Bronchial epithelial cell (primary cell): ENCODE results near the gene GOLGA5. TPM values are rescaled to one million over a fixed set of nuclear protein-coding genes. Genes with fewer than 3 reads are reported as not detected.

Experiments used
- DNase-seq: peaks from one replicate; pipeline ENCODE4 v3.0.0-alpha.2; 2010; ENCODE audit warnings: low read depth
- FAIRE-seq: peaks from 2 replicates; lab custom pipeline; 2011; peaks lifted over from hg19 to GRCh38; lab: Jason Lieb, UNC
- H3K27me3 ChIP-seq: 2 replicates; pipeline ENCODE4 v1.5.1; 2011; ENCODE audit warnings: low read length; ENCODE audit not compliant: control insufficient read depth, insufficient read depth
- H3K36me3 ChIP-seq: 2 replicates; pipeline ENCODE4 v1.5.1; 2011; ENCODE audit warnings: low read length; ENCODE audit not compliant: control insufficient read depth, insufficient read depth
- H3K4me3 ChIP-seq: 2 replicates; pipeline ENCODE4 v1.5.1; 2011; ENCODE audit warnings: mild to moderate bottlenecking, low read depth, low read length, control low read depth
- CTCF ChIP-seq: IDR thresholded peaks from 2 replicates; pipeline ENCODE4 v1.5.1; 2011; ENCODE audit warnings: mild to moderate bottlenecking, moderate library complexity, low read length, control low read depth, inconsistent platforms; ENCODE audit not compliant: insufficient read depth, severe bottlenecking
- total RNA-seq: library from RNA; depleted of rRNA; stranded (reverse); fragments of >200 nt; gene quantifications from 2 replicates; pipeline ENCODE4 v1.2.1, GENCODE V29; 2014

GOLGA5 gene
- total RNA-seq, 1 donor from 2014 or later = 41.9 TPM

- DNase-seq (peak; percentile 66), FAIRE-seq (peak; percentile 64)
- no peak overlapping the region for H3K4me3 ChIP-seq
- H3K27me3 ChIP-seq = no peaks in the 10 kb centered on the region
- no peak for TF ChIP-seq CTCF
- no peaks in the 10 kb centered on the region for H3K36me3 ChIP-seq
These were observed 68.0 kb downstream of the GOLGA5 start for GRCh38 chr14:92861856-92862745.

- no peak for TF ChIP-seq CTCF
- FAIRE-seq = no peak
- no peak overlapping the region for H3K4me3 ChIP-seq
These were observed 69.4 kb downstream of the GOLGA5 start for GRCh38 chr14:92863286-92864080.

GRCh38 chr14:92865674-92866073, 71.6 kb downstream of the GOLGA5 start:
- Histone ChIP-seq H3K27me3 (no peaks in the 10 kb centered on the region), H3K4me3 (no peak overlapping the region), H3K36me3 (no peaks in the 10 kb centered on the region)
- no peak for TF ChIP-seq CTCF
- DNase-seq (no peak), FAIRE-seq (no peak)

More at GRCh38 chr14:92863286-92864080, 69.4 kb downstream of the GOLGA5 start:
- peak; percentile 73 for DNase-seq
- Histone ChIP-seq H3K27me3 (no peaks in the 10 kb centered on the region), H3K36me3 (no peaks in the 10 kb centered on the region)

GRCh38 chr14:92866181-92866752, 72.2 kb downstream of the GOLGA5 start:
- FAIRE-seq = no peak
- Histone ChIP-seq H3K27me3 (no peaks in the 10 kb centered on the region), H3K4me3 (no peak overlapping the region), H3K36me3 (no peaks in the 10 kb centered on the region)
- no peak for TF ChIP-seq CTCF
- DNase-seq = peak; percentile 64

- no peak for FAIRE-seq
- TF ChIP-seq CTCF = no peak
- no peaks in the 10 kb centered on the region for H3K27me3 ChIP-seq
These were observed 73.1 kb downstream of the GOLGA5 start for GRCh38 chr14:92866901-92867865.

More at GRCh38 chr14:92866901-92867865, 73.1 kb downstream of the GOLGA5 start:
- H3K36me3 ChIP-seq = no peaks in the 10 kb centered on the region
- no peak for DNase-seq
- H3K4me3 ChIP-seq = no peak overlapping the region
